ENCODE measurements around the gene PTPRN. TPM values are rescaled to one million over a fixed set of nuclear protein-coding genes. Genes with fewer than 3 reads are reported as not detected.

PTPRN gene
- total and polyA plus RNA-seq, 2 of the 8 experiments (the other 6 are each of a cell fraction or from before 2014, with no cell fraction given), result 5.4 to 8.2 TPM

- no peak for DNase-seq (ENCODE audit: low read depth in 1 of 2, low spot score in 2 of 2)
- H3K14ac ChIP-seq (ENCODE audit: insufficient read length), result no peak overlapping the region
- CTCF ChIA-PET (ENCODE audit: partially characterized antibody), result interaction anchor here (1.2 to 8.2 kb wide), 2 partner anchors 17 to 57 kb away, joined by 4 to 91 read pairs; no protein-coding TSS in a partner anchor
Observed at GRCh38 chr2:219334076-219334475, 24.9 kb upstream of the PTPRN start.

More at GRCh38 chr2:219334076-219334475, 24.9 kb upstream of the PTPRN start:
- no peak overlapping the region for H2BK15ac ChIP-seq (ENCODE audit: low read length)
- POLR2A ChIA-PET (ENCODE audit: partially characterized antibody), result interaction anchor here (1.2 kb wide), 1 partner anchor 104 kb away, joined by 5 read pairs; no protein-coding TSS in a partner anchor
- H3K27ac ChIP-seq (ENCODE audit: low read depth, low read length), result no peak overlapping the region
- H2AFZ ChIP-seq (ENCODE audit: low read length), result no peak overlapping the region
- H3K23ac ChIP-seq (ENCODE audit: insufficient read length), result no peak overlapping the region
- no peak overlapping the region for H3K18ac ChIP-seq (ENCODE audit: extremely low read depth, low read length)
- H3K56ac ChIP-seq (replicated peaks; ENCODE audit: insufficient read length, low read depth, low read length), result no peak overlapping the region
- 97% methylated on average over 2 of the region's 2 CpGs; no CpG with 5 or more reads in 1 of the 2 experiments for WGBS, 2 experiments (ENCODE audit: extremely low coverage in 1 of 2, insufficient coverage in 1 of 2, insufficient read length in 1 of 2, insufficient replicate concordance in 2 of 2, low coverage in 1 of 2, low lambda C conversion rate in 2 of 2, missing lambda C conversion rate in 1 of 2)
- H4K5ac ChIP-seq (ENCODE audit: insufficient read length, low read depth, low read length), result no peak overlapping the region
- H3K4me3 ChIP-seq (ENCODE audit: extremely low read depth in 1 of 4, insufficient read depth in 2 of 4, low read depth in 3 of 4, low read length in 4 of 4), result no peak overlapping the region
- H3K9me3 ChIP-seq (ENCODE audit: insufficient read depth in 2 of 2, low read depth in 1 of 2, low read length in 1 of 2), result no peaks in the 10 kb centered on the region
- H3K23me2 ChIP-seq (ENCODE audit: low read depth, low read length), result peaks cover 2% of the 10 kb centered on the region; the same call in 1 of the 2 replicates
- H3K9ac ChIP-seq (replicated peaks in 1 of 4; ENCODE audit: extremely low read depth in 1 of 4, low read depth in 3 of 4, low read length in 3 of 4), result no peak overlapping the region
- H2BK120ac ChIP-seq (replicated peaks; ENCODE audit: low read depth, low read length), result no peak overlapping the region
- no peak overlapping the region for H2BK20ac ChIP-seq (ENCODE audit: low read length)
- H4K8ac ChIP-seq (ENCODE audit: extremely low read depth, insufficient read depth, low read length), result no peak overlapping the region
- H3K27me3 ChIP-seq (replicated peaks in 1 of 4; ENCODE audit: control insufficient read depth in 3 of 4, extremely low read depth in 1 of 4, insufficient read depth in 3 of 4, low read length in 3 of 4), result peaks cover 11 to 37% (median 23%) of the 10 kb centered on the region in 4 experiments
- H3K36me3 ChIP-seq (ENCODE audit: control insufficient read depth in 2 of 4, insufficient read depth in 4 of 4, low read length in 3 of 4), result no peaks in the 10 kb centered on the region
- peaks cover 0 to 3% (median 1%) of the 10 kb centered on the region in 4 experiments; a peak in 5 of 7 replicates for H3K4me1 ChIP-seq (replicated peaks in 1 of 4; ENCODE audit: control insufficient read depth in 3 of 4, insufficient read depth in 4 of 4, low read length in 3 of 4)
- no peak overlapping the region for H2BK12ac ChIP-seq (ENCODE audit: low read depth, low read length)
- no peaks in the 10 kb centered on the region for H3K79me2 ChIP-seq (ENCODE audit: control insufficient read depth in 1 of 2, insufficient read depth in 2 of 2, low read length in 2 of 2)
- H4K20me1 ChIP-seq (replicated peaks in 1 of 2; ENCODE audit: control insufficient read depth in 1 of 2, insufficient read depth in 2 of 2, low read length in 2 of 2), result no peaks in the 10 kb centered on the region
- no peak overlapping the region for H2AK5ac ChIP-seq (ENCODE audit: low read depth, low read length)
- no peak overlapping the region for H2BK5ac ChIP-seq (ENCODE audit: low read depth, low read length)
- TF ChIP-seq USF2 (IDR thresholded peaks at IDR 0.05; ENCODE audit: low read length), result no peak
- TF ChIP-seq YY1 (IDR thresholded peaks at IDR 0.05; ENCODE audit: low read depth, low read length), result no peak
- no peak for TF ChIP-seq FOSL1 (IDR thresholded peaks at IDR 0.05; ENCODE audit: insufficient read depth, low read depth, low read length)
- TF ChIP-seq CTBP2 (IDR thresholded peaks at IDR 0.05; ENCODE audit: borderline replicate concordance, insufficient read depth, insufficient read length, low read length), result no peak
- no peak for TF ChIP-seq RAD21 (IDR thresholded peaks at IDR 0.05 in 1 of 2, conservative IDR thresholded peaks at IDR 0.05 in 1 of 2; ENCODE audit: low read depth in 2 of 2, low read length in 2 of 2)
- no peak for TF ChIP-seq E2F6 (IDR thresholded peaks at IDR 0.05)
- H3K79me1 ChIP-seq (ENCODE audit: low read depth, low read length), result no peaks in the 10 kb centered on the region
- H4K91ac ChIP-seq (replicated peaks; ENCODE audit: insufficient read length, low read length), result no peak overlapping the region
- no peak overlapping the region for H3K4ac ChIP-seq (replicated peaks; ENCODE audit: insufficient read length, low read depth, low read length)
- FAIRE-seq, result no peak
- no peak overlapping the region for H3K4me2 ChIP-seq (ENCODE audit: insufficient read depth in 1 of 2, low read depth in 2 of 2, low read length in 2 of 2)
